ENCODE measurements around the gene ZNF575.

Gene ZNF575, protein sequence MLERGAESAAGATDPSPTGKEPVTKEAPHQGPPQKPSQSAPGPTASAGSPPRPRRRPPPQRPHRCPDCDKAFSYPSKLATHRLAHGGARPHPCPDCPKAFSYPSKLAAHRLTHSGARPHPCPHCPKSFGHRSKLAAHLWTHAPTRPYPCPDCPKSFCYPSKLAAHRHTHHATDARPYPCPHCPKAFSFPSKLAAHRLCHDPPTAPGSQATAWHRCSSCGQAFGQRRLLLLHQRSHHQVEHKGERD

GRCh38 chr19:43532962-43533545, at the start of gene ZNF575:
ZNF575 (plus strand) TSS chr19:43533188; CDS start chr19:43534423, 1,235 bp downstream.
- no peaks in the 10 kb centered on the region for H3K27me3 ChIP-seq (ENCODE audit: control insufficient read depth in 1 of 2, insufficient read depth in 2 of 2, low read length in 2 of 2)
- peaks cover 8 to 15% of the 10 kb centered on the region in 2 donors for H3K4me1 ChIP-seq (ENCODE audit: control insufficient read depth in 1 of 2, insufficient read depth in 2 of 2, low read length in 2 of 2)
- peak within 1 kb of the TSS; percentile 86 to 90 for H3K4me3 ChIP-seq (ENCODE audit: low read depth in 1 of 2, low read length in 2 of 2)
- peak within 1 kb of the TSS; percentile 89 for H3K27ac ChIP-seq (ENCODE audit: low read depth, low read length)
- peaks cover 0 to 3% of the 10 kb centered on the region in 2 donors for H3K36me3 ChIP-seq (ENCODE audit: control insufficient read depth in 1 of 2, insufficient read depth in 2 of 2, low read length in 2 of 2)
- peak within 1 kb of the TSS; percentile 70 to 82 for H3K9ac ChIP-seq (ENCODE audit: low read depth in 1 of 2, low read length in 2 of 2)
- H3K9me3 ChIP-seq (ENCODE audit: control insufficient read depth in 1 of 2, low read length in 2 of 2) = no peaks in the 10 kb centered on the region

GRCh38 chr19:43483281-43483680, 49.7 kb upstream of the ZNF575 start:
- Histone ChIP-seq H3K36me3 (ENCODE audit: control insufficient read depth in 1 of 2, insufficient read depth in 2 of 2, low read length in 2 of 2) (peaks cover 6 to 9% of the 10 kb centered on the region in 2 donors), H3K4me1 (ENCODE audit: control insufficient read depth in 1 of 2, insufficient read depth in 2 of 2, low read length in 2 of 2) (no peaks in the 10 kb centered on the region), H3K27me3 (ENCODE audit: control insufficient read depth in 1 of 2, insufficient read depth in 2 of 2, low read length in 2 of 2) (no peaks in the 10 kb centered on the region), H3K9ac (ENCODE audit: low read depth in 1 of 2, low read length in 2 of 2) (no peak overlapping the region), H3K9me3 (ENCODE audit: control insufficient read depth in 1 of 2, low read length in 2 of 2) (no peaks in the 10 kb centered on the region), H3K4me3 (ENCODE audit: low read depth in 1 of 2, low read length in 2 of 2) (no peak overlapping the region), H3K27ac (ENCODE audit: low read depth, low read length) (no peak overlapping the region)

GRCh38 chr19:43485951-43486350, 47.0 kb upstream of the ZNF575 start:
- H3K27ac ChIP-seq (ENCODE audit: low read depth, low read length) = no peak overlapping the region
- H3K4me1 ChIP-seq (ENCODE audit: control insufficient read depth in 1 of 2, insufficient read depth in 2 of 2, low read length in 2 of 2) = no peaks in the 10 kb centered on the region
- no peak overlapping the region for H3K4me3 ChIP-seq (ENCODE audit: low read depth in 1 of 2, low read length in 2 of 2)

DNA sequence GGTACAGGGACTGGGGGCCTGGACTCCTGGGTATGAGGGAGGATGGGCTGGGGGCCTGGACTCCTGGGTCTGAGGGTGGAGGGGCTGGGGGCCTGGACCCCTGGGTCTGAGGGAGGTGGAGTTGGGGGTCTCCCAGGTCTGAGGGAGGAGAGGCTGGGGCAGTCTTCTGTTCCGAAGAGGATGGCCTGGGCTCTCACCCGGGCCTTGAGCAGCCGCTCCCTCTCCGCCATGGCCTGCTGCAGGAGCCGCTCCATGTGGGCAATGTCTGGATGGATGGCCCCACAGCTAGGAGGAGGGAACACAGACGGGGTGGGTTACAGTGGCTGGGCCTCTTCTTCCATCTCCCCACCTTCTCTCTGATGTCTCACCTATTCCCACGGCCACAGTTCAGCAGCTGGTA, 46.6 kb upstream of the ZNF575 start:
- Histone ChIP-seq H3K27ac (ENCODE audit: low read depth, low read length) (no peak overlapping the region), H3K9me3 (ENCODE audit: control insufficient read depth in 1 of 2, low read length in 2 of 2) (no peaks in the 10 kb centered on the region), H3K9ac (ENCODE audit: low read depth in 1 of 2, low read length in 2 of 2) (no peak overlapping the region), H3K27me3 (ENCODE audit: control insufficient read depth in 1 of 2, insufficient read depth in 2 of 2, low read length in 2 of 2) (no peaks in the 10 kb centered on the region), H3K4me3 (ENCODE audit: low read depth in 1 of 2, low read length in 2 of 2) (no peak overlapping the region), H3K36me3 (ENCODE audit: control insufficient read depth in 1 of 2, insufficient read depth in 2 of 2, low read length in 2 of 2) (peaks cover 0 to 5% of the 10 kb centered on the region in 2 donors), H3K4me1 (ENCODE audit: control insufficient read depth in 1 of 2, insufficient read depth in 2 of 2, low read length in 2 of 2) (no peaks in the 10 kb centered on the region)

More at GRCh38 chr19:43485951-43486350, 47.0 kb upstream of the ZNF575 start:
- peaks cover under 1 to 7% of the 10 kb centered on the region in 2 donors for H3K36me3 ChIP-seq (ENCODE audit: control insufficient read depth in 1 of 2, insufficient read depth in 2 of 2, low read length in 2 of 2)
- no peak overlapping the region for H3K9ac ChIP-seq (ENCODE audit: low read depth in 1 of 2, low read length in 2 of 2)
- no peaks in the 10 kb centered on the region for H3K27me3 ChIP-seq (ENCODE audit: control insufficient read depth in 1 of 2, insufficient read depth in 2 of 2, low read length in 2 of 2)
- H3K9me3 ChIP-seq (ENCODE audit: control insufficient read depth in 1 of 2, low read length in 2 of 2) = no peaks in the 10 kb centered on the region

DNA sequence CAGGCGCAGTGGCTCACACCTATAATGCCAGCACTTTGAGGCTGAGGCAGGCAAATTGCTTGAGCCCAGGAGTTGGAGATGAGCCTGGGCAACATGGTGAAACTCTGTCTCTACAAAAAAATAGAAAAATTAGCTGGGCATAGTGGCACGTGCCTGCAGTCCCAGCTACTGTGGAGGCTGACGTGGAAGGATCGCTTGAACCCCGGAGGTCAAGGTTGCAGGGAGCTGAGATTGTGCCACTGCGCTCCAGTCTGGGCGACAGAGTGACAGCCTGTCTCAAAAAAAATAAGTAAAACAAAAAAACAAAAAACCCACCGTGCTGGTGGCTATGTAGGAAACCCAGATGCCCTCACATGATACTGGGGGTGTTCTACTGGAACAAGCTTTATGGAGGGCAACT, 44.8 kb upstream of the ZNF575 start:
- no peak overlapping the region for H3K27ac ChIP-seq (ENCODE audit: low read depth, low read length)
- no peak overlapping the region for H3K4me3 ChIP-seq (ENCODE audit: low read depth in 1 of 2, low read length in 2 of 2)
- no peak overlapping the region for H3K9ac ChIP-seq (ENCODE audit: low read depth in 1 of 2, low read length in 2 of 2)
- H3K36me3 ChIP-seq (ENCODE audit: control insufficient read depth in 1 of 2, insufficient read depth in 2 of 2, low read length in 2 of 2) = peaks cover 0 to 5% of the 10 kb centered on the region in 2 donors
- H3K4me1 ChIP-seq (ENCODE audit: control insufficient read depth in 1 of 2, insufficient read depth in 2 of 2, low read length in 2 of 2) = no peaks in the 10 kb centered on the region
- H3K27me3 ChIP-seq (ENCODE audit: control insufficient read depth in 1 of 2, insufficient read depth in 2 of 2, low read length in 2 of 2) = no peaks in the 10 kb centered on the region
- H3K9me3 ChIP-seq (ENCODE audit: control insufficient read depth in 1 of 2, low read length in 2 of 2) = no peaks in the 10 kb centered on the region

GRCh38 chr19:43489310-43489709, 43.7 kb upstream of the ZNF575 start:
- Histone ChIP-seq H3K4me3 (ENCODE audit: low read depth in 1 of 2, low read length in 2 of 2) (no peak overlapping the region), H3K9me3 (ENCODE audit: control insufficient read depth in 1 of 2, low read length in 2 of 2) (no peaks in the 10 kb centered on the region), H3K27me3 (ENCODE audit: control insufficient read depth in 1 of 2, insufficient read depth in 2 of 2, low read length in 2 of 2) (no peaks in the 10 kb centered on the region), H3K27ac (ENCODE audit: low read depth, low read length) (no peak overlapping the region), H3K36me3 (ENCODE audit: control insufficient read depth in 1 of 2, insufficient read depth in 2 of 2, low read length in 2 of 2) (no peaks in the 10 kb centered on the region), H3K4me1 (ENCODE audit: control insufficient read depth in 1 of 2, insufficient read depth in 2 of 2, low read length in 2 of 2) (no peaks in the 10 kb centered on the region), H3K9ac (ENCODE audit: low read depth in 1 of 2, low read length in 2 of 2) (no peak overlapping the region)

GRCh38 chr19:43489979-43490599, 42.9 kb upstream of the ZNF575 start:
- H3K36me3 ChIP-seq (ENCODE audit: control insufficient read depth in 1 of 2, insufficient read depth in 2 of 2, low read length in 2 of 2) = peaks cover 0 to 4% of the 10 kb centered on the region in 2 donors
- no peaks in the 10 kb centered on the region for H3K27me3 ChIP-seq (ENCODE audit: control insufficient read depth in 1 of 2, insufficient read depth in 2 of 2, low read length in 2 of 2)
- no peaks in the 10 kb centered on the region for H3K4me1 ChIP-seq (ENCODE audit: control insufficient read depth in 1 of 2, insufficient read depth in 2 of 2, low read length in 2 of 2)
- H3K4me3 ChIP-seq (ENCODE audit: low read depth in 1 of 2, low read length in 2 of 2) = no peak overlapping the region
- H3K9me3 ChIP-seq (ENCODE audit: control insufficient read depth in 1 of 2, low read length in 2 of 2) = no peaks in the 10 kb centered on the region
- no peak overlapping the region for H3K9ac ChIP-seq (ENCODE audit: low read depth in 1 of 2, low read length in 2 of 2)
- H3K27ac ChIP-seq (ENCODE audit: low read depth, low read length) = no peak overlapping the region

DNA sequence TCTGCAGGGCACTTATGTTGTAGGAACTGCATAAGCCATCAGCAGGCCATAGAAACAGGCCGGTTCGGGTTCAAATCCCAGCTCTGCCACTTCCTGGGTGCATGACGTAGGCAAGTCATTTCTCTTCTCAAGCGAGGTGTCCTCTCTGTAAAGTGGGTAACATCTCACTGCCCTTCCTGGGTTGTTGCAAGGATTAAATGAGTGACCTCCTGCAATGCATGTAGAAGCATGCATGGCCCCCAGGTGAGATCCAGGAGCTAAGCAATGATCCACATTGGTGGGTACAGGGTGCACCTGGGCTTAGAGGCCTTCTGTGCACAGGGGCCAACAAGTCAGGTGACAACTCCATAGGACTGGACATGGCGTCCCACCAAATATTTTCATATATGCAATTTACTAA, 42.2 kb upstream of the ZNF575 start:
- H3K4me3 ChIP-seq (ENCODE audit: low read depth in 1 of 2, low read length in 2 of 2) = no peak overlapping the region
- H3K27me3 ChIP-seq (ENCODE audit: control insufficient read depth in 1 of 2, insufficient read depth in 2 of 2, low read length in 2 of 2) = no peaks in the 10 kb centered on the region
- H3K4me1 ChIP-seq (ENCODE audit: control insufficient read depth in 1 of 2, insufficient read depth in 2 of 2, low read length in 2 of 2) = no peaks in the 10 kb centered on the region
- H3K27ac ChIP-seq (ENCODE audit: low read depth, low read length) = no peak overlapping the region
- peaks cover 0 to 9% of the 10 kb centered on the region in 2 donors for H3K36me3 ChIP-seq (ENCODE audit: control insufficient read depth in 1 of 2, insufficient read depth in 2 of 2, low read length in 2 of 2)
- no peak overlapping the region for H3K9ac ChIP-seq (ENCODE audit: low read depth in 1 of 2, low read length in 2 of 2)
- H3K9me3 ChIP-seq (ENCODE audit: control insufficient read depth in 1 of 2, low read length in 2 of 2) = no peaks in the 10 kb centered on the region

DNA sequence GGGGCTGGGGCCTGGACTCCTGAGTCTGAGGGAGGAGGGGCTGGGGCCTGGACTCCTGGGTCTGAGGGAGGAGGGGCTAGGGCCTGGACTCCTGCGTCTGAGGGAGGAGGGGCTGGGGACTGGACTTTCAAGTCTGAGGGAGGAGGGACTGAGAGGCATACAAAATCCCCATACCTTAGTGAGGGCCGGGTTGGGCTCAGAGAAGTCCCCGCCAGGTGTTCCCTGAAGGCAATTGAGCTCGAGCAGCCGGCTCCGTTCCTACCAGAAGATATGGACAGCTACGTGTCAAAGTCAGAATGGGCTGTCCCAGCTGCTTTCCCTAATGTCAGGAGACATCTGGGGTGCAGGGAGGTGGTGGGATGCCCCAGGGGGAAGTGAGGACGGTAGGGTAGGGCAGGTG, 37.9 kb upstream of the ZNF575 start:
- H3K27me3 ChIP-seq (ENCODE audit: control insufficient read depth in 1 of 2, insufficient read depth in 2 of 2, low read length in 2 of 2) = no peaks in the 10 kb centered on the region
- H3K4me1 ChIP-seq (ENCODE audit: control insufficient read depth in 1 of 2, insufficient read depth in 2 of 2, low read length in 2 of 2) = peaks cover 0 to 9% of the 10 kb centered on the region in 2 donors
- H3K9me3 ChIP-seq (ENCODE audit: control insufficient read depth in 1 of 2, low read length in 2 of 2) = no peaks in the 10 kb centered on the region
- no peak overlapping the region for H3K4me3 ChIP-seq (ENCODE audit: low read depth in 1 of 2, low read length in 2 of 2)
- H3K27ac ChIP-seq (ENCODE audit: low read depth, low read length) = no peak overlapping the region
- H3K36me3 ChIP-seq (ENCODE audit: control insufficient read depth in 1 of 2, insufficient read depth in 2 of 2, low read length in 2 of 2) = peaks cover 4 to 24% of the 10 kb centered on the region in 2 donors
- H3K9ac ChIP-seq (ENCODE audit: low read depth in 1 of 2, low read length in 2 of 2) = no peak overlapping the region

- H3K9me3 ChIP-seq (ENCODE audit: control insufficient read depth in 1 of 2, low read length in 2 of 2) = no peaks in the 10 kb centered on the region
- no peak overlapping the region for H3K9ac ChIP-seq (ENCODE audit: low read depth in 1 of 2, low read length in 2 of 2)
- H3K4me3 ChIP-seq (ENCODE audit: low read depth in 1 of 2, low read length in 2 of 2) = no peak overlapping the region
- peaks cover 0 to 9% of the 10 kb centered on the region in 2 donors for H3K4me1 ChIP-seq (ENCODE audit: control insufficient read depth in 1 of 2, insufficient read depth in 2 of 2, low read length in 2 of 2)
- H3K27me3 ChIP-seq (ENCODE audit: control insufficient read depth in 1 of 2, insufficient read depth in 2 of 2, low read length in 2 of 2) = no peaks in the 10 kb centered on the region
- no peak overlapping the region for H3K27ac ChIP-seq (ENCODE audit: low read depth, low read length)
- peaks cover 4 to 24% of the 10 kb centered on the region in 2 donors for H3K36me3 ChIP-seq (ENCODE audit: control insufficient read depth in 1 of 2, insufficient read depth in 2 of 2, low read length in 2 of 2)
Observed at GRCh38 chr19:43496960-43497359, 36.0 kb upstream of the ZNF575 start.
